Right kidney (tissue), 1 donor: Measurements from ENCODE around the gene LAMA2.
"Not testable (repeated sequence)": the region's sequence is repeated elsewhere in the genome, so short reads cannot be mapped to it uniquely, and the experiment has no call there.

Source experiments
- DNase-seq: peaks from one replicate; pipeline ENCODE4 v3.0.0-alpha.2; 2016

The LAMA2 gene

GRCh38 chr6:129120856-129121638, 238.1 kb downstream of the LAMA2 start:
- DNase-seq = no peak

DNA sequence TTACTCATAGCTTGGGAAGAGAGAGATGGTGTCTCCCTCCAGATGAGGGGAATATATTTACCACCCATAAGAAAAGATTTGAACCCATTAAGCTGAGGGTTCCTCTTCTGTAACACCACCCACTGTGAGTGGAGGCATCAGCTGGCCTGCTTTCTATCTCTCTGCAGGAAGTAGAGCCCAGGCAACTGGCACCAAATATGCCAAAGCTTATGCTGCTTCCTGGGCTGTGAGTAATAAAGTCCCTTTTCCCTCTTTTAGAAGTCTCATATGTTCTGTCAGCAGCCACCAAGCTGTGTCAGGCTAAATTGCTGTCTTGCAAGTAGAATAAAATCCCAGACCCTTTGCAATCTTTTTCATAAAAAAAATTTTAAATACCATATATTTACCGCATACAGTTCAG, 241.4 kb downstream of the LAMA2 start:
- no peak for DNase-seq

GRCh38 chr6:129130106-129130505, 247.2 kb downstream of the LAMA2 start:
- no peak for DNase-seq

DNA sequence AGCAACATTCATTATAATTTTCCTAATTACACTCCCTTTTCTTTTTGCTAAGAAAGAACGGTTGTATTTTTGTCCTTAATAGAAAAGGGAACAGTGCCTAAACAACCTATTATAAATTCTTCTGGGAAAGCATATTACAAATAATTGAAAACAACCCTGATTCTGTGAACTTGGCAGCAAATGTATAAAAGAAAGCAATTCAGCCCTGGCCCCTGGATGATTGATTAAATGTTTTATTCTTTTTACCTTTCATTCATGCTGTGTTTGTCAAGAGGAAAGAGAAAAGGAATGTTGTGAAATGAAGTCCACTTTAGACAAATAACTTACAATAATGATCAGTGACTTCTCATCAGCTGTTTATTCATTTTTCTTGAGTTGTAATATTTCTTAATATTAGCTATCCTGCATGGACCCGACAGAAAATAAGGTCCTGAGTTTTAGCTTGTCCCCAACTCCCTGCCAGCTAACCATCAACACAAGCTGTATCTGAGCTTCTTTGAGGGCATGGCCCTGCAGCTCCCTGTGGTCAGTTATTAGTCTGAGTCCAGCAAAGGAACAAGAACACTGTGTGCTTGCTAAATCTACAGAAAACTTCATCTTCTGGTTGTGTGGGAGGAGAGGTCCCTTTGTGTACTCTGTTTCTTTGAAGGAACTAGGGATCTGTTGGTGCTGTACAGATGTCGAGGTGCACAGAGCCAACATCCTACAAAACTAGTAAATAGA, 248.2 kb downstream of the LAMA2 start:
- no peak for DNase-seq

DNA sequence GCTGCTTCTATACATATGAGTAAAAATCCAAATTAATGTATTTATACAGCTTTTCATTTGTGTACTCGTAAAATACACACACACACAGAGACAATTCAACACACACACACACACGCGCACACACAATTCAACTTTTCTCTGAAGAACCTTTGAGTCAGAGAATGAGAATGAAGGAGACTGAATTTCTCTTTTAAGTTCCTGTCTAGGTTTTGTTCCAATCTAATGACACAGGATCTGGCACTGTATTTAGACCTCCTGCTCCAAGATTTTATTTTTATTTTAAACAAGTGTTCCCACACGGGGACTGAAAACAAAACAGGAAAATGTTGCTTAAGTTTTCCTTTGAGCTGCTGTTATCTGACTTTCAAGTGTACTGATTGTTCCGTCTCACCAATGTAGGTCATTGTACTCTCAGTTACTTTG, 250.8 kb downstream of the LAMA2 start:
- no peak for DNase-seq

DNA sequence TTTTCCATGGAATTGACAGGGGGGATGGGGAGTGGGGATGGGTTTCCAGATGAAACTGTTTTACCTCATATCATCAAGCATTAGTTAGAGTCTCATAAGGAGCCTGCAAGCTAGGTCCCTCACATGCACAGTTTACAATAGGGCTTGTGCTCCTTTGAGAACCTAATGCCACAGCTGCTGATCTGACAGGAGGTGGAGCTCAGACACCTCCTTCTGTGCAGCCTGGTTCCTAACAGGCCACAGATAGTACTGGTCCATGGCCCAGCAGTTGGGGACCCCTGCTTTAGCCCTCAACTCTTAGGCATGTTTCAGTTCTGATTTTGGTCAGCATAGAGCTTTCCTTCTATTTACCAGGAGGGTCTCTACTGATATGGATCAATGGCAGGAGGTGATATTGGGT, 251.6 kb downstream of the LAMA2 start:
- no peak for DNase-seq

- no peak for DNase-seq
Measured at GRCh38 chr6:129135451-129135850, 252.5 kb downstream of the LAMA2 start.

GRCh38 chr6:129136751-129137150, 253.8 kb downstream of the LAMA2 start:
- DNase-seq = no peak

GRCh38 chr6:129138739-129139405, 255.9 kb downstream of the LAMA2 start:
- DNase-seq = no peak

DNA sequence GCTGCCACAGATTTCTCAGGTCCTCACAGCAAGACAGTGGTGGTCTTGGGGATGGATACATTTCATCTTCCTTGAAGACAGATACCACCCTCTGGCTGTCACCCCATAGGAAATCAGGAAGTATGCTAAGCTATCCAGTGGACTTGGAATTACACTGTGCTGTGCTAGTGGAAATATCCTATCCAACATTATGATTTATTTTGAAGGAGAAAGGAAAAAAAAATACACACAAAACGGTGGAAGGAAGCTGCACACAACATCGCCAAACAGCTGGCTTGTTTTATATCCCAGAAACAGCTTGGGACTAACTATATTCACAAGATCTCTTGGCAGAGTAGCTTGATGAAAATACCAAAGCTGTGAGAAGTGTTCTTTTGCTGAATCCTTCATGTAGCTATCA, 257.6 kb downstream of the LAMA2 start:
- peak; percentile 6 for DNase-seq

GRCh38 chr6:129141499-129141898, 258.6 kb downstream of the LAMA2 start:
- DNase-seq = no peak

DNA sequence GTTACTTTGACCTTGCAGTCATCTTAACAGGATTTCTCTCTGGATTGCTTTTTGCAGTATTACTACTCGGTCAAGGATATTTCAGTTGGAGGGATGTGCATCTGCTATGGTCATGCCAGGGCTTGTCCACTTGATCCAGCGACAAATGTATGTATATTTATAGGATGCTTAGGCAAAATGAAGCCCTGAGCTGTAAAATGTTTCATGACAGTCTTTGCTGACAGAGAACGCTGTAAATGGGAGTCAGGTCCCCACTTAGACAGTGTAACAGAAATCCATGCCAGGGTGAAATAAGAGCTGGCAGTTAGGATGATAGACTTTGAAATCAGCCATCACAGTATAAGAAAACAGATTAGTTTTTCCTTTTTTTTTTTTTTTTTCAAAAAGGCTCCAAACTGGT, 264.0 kb downstream of the LAMA2 start:
- DNase-seq = no peak

GRCh38 chr6:129150507-129150906, 267.6 kb downstream of the LAMA2 start:
- no peak for DNase-seq

DNA sequence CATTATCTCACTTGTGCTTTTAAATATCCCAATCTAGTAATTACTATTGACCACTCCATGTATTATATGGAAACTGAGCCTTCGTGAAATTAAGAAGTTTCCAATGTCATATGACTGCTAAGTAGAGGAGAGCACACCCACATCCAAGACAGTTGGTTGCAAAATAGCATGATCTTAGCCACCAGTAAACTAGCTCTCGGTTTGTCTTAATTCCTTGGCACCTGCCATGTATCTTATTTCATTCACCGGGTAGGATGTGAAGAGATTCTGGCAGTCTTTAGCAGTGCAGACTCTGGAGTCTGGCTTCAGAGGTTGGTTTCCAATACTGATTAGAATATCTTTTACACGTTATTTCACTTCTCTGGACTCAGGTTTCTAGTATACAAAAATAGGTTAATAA, 270.3 kb downstream of the LAMA2 start:
- no peak for DNase-seq

DNA sequence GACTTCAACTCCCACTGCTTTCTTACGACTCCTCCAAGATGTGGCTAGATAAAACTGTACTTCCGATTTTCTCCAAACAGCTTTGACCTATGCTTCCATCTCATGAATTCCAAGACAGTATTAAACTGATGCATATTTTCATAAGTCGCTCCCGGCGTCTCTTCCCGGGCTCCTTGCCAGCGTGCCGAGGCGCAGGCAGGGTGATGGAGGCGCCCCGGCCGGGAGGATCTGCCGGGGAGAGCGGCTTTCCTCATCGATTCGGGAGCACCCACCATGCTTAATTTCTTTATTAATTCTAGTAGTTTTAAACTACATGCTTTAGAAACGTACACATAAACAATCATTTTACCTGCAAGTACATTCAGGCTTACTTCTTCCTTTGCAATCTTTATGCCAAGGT, 276.3 kb downstream of the LAMA2 start:
- not testable (repeated sequence) for DNase-seq

DNA sequence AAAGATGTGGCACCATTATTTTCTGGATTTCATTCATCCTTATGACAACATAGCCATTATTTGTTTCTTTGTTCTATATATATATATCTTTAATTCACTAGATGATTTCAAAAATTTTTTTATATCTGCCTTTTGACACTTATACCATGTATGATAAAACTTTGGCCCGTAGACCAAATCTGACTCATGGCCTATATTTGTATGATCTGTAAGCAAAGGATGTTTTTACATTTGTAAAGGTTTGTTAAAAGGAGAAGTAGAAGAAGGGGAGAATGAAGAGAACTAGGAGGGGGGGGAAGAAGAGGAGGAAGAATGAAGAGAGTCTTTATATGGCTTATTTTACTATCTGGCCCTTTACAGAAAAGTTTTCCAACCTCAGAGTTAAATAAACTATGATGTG, 279.7 kb downstream of the LAMA2 start:
- no peak for DNase-seq

- DNase-seq = no peak
Measured at GRCh38 chr6:129163551-129163950, 280.6 kb downstream of the LAMA2 start.

DNA sequence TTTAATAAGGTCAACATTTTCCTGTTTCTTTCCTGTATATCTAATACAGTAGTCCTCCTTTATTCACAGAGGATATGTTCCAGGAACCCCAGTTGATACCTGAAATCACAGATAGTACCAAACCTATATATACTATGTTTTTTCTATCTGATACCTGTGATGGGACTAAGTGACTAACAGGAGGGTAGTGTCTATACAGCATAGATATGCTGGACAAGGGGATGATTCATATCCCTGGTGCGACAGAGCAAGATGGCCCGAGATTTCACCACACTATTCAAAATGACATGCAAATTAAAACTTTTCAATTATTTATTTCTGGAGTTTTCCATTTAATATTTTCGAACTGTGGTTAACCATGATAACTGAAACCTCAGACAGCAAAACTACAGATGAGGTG, 281.1 kb downstream of the LAMA2 start:
- no peak for DNase-seq

GRCh38 chr6:129172279-129172995, 289.5 kb downstream of the LAMA2 start:
- not testable (repeated sequence) for DNase-seq

- no peak for DNase-seq
Measured at GRCh38 chr6:129175066-129175465, 292.1 kb downstream of the LAMA2 start.

DNA sequence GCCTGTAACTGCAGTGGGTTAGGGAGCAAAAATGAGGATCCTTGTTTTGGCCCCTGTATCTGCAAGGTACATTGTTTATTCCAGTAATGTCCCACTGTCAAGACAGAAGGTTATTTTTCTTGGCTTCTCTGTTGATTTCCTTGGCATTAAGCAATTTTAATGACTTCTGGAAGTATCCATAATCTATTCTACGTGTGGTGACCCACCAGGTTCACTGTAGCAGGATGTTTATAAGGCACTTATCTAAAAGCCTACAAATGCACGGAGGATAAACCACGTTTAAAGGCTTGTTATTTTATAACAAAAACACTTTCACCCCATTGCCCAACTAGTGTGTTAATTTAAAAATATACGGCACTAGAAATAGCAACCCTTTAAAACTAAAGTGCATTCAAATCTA, 294.9 kb downstream of the LAMA2 start:
- DNase-seq = no peak

DNA sequence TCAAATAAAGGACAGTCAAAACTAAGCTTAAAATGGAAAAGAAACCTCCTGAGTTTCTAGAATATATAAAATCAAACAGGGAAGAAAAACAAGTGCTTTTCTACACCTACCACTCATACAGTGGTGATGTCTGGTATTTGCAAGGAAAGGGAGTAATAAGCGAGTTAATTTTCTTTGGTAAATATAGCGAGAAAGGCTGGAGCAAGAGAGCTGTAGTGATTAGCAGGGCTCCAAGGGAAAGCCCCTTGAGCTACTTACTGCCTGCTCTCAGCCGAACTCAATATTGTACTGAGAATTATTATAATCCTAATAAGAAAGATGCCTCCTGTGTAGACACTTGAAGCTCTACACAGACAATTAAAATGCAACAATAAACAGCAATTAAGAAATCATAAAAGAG, 296.3 kb downstream of the LAMA2 start:
- no peak for DNase-seq

DNA sequence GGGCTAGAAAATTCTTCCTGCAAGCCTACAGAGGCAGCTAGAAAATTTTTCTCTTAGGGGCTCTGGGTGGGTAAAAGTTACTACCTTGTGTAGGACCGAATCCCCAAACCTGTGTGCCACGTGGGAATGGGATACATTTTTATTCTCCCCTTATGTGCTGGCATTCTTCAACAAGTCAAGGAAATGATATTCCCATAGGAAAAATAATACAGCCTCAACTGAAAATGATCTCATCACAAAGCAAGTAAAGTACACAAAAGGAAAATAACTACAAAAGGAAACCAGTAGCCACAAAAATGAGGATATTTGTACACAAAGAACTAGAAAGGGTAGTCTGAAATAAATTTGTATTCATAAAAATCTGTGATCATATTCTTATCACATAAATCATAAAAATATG, 298.1 kb downstream of the LAMA2 start:
- DNase-seq = no peak
